Measurements from ENCODE around the gene ZNF716. TPM values are rescaled to one million over a fixed set of nuclear protein-coding genes. Genes with fewer than 3 reads are reported as not detected.

Gene ZNF716
- total and polyA plus RNA-seq, 2 of the 13 experiments (the other 11 are each of a cell fraction or from before 2014, with no cell fraction given) = not detected

DNA sequence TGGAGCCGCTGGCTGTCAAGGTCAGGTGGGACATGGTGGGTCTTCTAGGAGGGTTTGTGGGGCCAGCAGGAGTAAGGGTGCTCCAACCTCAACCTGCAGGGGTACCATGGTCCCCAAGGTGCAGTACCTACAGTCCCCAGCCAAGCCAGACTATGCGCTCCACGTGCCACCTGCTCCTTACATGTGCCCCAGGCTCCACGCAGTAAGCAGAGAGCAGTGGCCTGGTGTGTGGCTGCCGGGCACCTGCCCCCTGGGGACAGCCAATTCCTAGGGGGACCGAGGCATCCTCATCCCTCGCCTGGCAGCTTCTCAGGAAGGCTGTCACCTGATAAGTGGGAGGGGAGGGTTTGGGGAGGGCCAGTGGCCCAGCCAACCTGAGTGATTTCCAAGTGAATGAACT, 11.7 kb upstream of the ZNF716 start:
- in situ Hi-C loops (cut with HindIII; ENCODE audit: extremely low pct_ligation_motif_present, low pct_unique_long_range_greater_than_20kb) (no loop called here), intact Hi-C loops (cut with micrococcal nuclease; ENCODE audit: unreplicated experiment) (no loop called here)
- BruUV-seq (replicated peaks) = no TSS peak
- no peaks in the 10 kb centered on the region for H3K36me3 ChIP-seq (replicated peaks in 1 of 2; ENCODE audit: control insufficient read depth in 1 of 2, insufficient read depth in 2 of 2, low read length in 2 of 2)
- H3K27ac ChIP-seq (ENCODE audit: extremely low read length, insufficient read depth, low read length) = no peak overlapping the region
- H3K27me3 ChIP-seq (ENCODE audit: control insufficient read depth in 1 of 2, insufficient read depth in 2 of 2, low read length in 2 of 2) = no peaks in the 10 kb centered on the region
- no peak for FAIRE-seq
- H3K4me1 ChIP-seq (ENCODE audit: insufficient read depth, low read length) = no peaks in the 10 kb centered on the region
- ChIA-PET CTCF (ENCODE audit: low intra/inter-chr PET ratio, low total read pairs) (no interaction called here), POLR2A (no interaction called here)
- WGBS (ENCODE audit: low lambda C conversion rate) = 30% methylated on average over 4 of the region's 7 CpGs
- no peak overlapping the region for H3K4me2 ChIP-seq (ENCODE audit: low read depth, low read length)
- H3K79me2 ChIP-seq (ENCODE audit: insufficient read depth, low read length) = no peaks in the 10 kb centered on the region
- DNase-seq (ENCODE audit: low spot score) = no peak
- H2AFZ ChIP-seq (ENCODE audit: low read length) = no peak overlapping the region
- H3K9ac ChIP-seq (ENCODE audit: insufficient read depth, low read depth, low read length) = no peak overlapping the region
- TF ChIP-seq ZNF136 (CRISPR knock-in tag; IDR thresholded peaks at IDR 0.05; ENCODE audit: low read depth) (no peak), KLF13 (CRISPR knock-in tag; IDR thresholded peaks at IDR 0.05) (no peak), ZBTB26 (CRISPR knock-in tag; IDR thresholded peaks at IDR 0.05; ENCODE audit: borderline replicate concordance) (no peak), ZNF790 (CRISPR knock-in tag; IDR thresholded peaks at IDR 0.05; ENCODE audit: borderline replicate concordance) (no peak), MXD3 (CRISPR knock-in tag; IDR thresholded peaks at IDR 0.05) (no peak), ZBTB46 (CRISPR knock-in tag; IDR thresholded peaks at IDR 0.05; ENCODE audit: borderline replicate concordance) (no peak), TBX2 (CRISPR knock-in tag; IDR thresholded peaks at IDR 0.05; ENCODE audit: borderline replicate concordance) (no peak), ZSCAN12 (CRISPR knock-in tag; IDR thresholded peaks at IDR 0.05) (no peak)
- TF ChIP-seq, protein P1, sequence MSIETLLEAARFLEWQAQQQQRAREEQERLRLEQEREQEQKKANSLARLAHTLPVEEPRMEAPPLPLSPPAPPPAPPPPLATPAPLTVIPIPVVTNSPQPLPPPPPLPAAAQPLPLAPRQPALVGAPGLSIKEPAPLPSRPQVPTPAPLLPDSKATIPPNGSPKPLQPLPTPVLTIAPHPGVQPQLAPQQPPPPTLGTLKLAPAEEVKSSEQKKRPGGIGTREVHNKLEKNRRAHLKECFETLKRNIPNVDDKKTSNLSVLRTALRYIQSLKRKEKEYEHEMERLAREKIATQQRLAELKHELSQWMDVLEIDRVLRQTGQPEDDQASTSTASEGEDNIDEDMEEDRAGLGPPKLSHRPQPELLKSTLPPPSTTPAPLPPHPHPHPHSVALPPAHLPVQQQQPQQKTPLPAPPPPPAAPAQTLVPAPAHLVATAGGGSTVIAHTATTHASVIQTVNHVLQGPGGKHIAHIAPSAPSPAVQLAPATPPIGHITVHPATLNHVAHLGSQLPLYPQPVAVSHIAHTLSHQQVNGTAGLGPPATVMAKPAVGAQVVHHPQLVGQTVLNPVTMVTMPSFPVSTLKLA (IDR thresholded peaks at IDR 0.05) = peak; percentile 79
- H3K9me3 ChIP-seq (ENCODE audit: low read length) = peaks cover 78% of the 10 kb centered on the region
- ATAC-seq = no peak
- H4K20me1 ChIP-seq (ENCODE audit: insufficient read depth, low read length) = no peaks in the 10 kb centered on the region
- no peak overlapping the region for H3K4me3 ChIP-seq (replicated peaks in 1 of 3; ENCODE audit: insufficient read depth in 1 of 3, low read depth in 2 of 3, low read length in 3 of 3)
